OCI-LY1 (cell line): ENCODE data around the gene RALY.

Experiments
- H2AFZ ChIP-seq: fragments of 200-600 bp; sonication (generic), shearing (Covaris generic); 2 replicates; pipeline ENCODE4 v1.6.0; 2014; ENCODE audit warnings: antibody characterized with exemption, mild to moderate bottlenecking, low read length
- H3F3A ChIP-seq: fragments of 200-600 bp; sonication (generic), shearing (Covaris generic); 2 replicates; pipeline ENCODE4 v1.6.0; 2014; ENCODE audit warnings: mild to moderate bottlenecking, antibody characterized with exemption, low read length, moderate library complexity; ENCODE audit not compliant: insufficient read depth
- H3K27ac ChIP-seq: fragments of 200-600 bp; sonication (generic); 2 replicates; pipeline ENCODE4 v1.5.1; 2014; ENCODE audit warnings: low read length, mixed run types, mild to moderate bottlenecking, low read depth; ENCODE audit not compliant: poor library complexity, severe bottlenecking
- H3K27me3 ChIP-seq: fragments of 200-600 bp; sonication (generic); 2 replicates; pipeline ENCODE4 v1.6.0; 2014; ENCODE audit warnings: antibody characterized with exemption, mild to moderate bottlenecking, low read length, moderate library complexity; ENCODE audit not compliant: insufficient read depth
- H3K36me3 ChIP-seq: fragments of 200-600 bp; sonication (generic); 2 replicates; pipeline ENCODE4 v1.6.1; 2014; ENCODE audit warnings: mild to moderate bottlenecking, antibody characterized with exemption, low read length, moderate library complexity, mixed read lengths; ENCODE audit not compliant: insufficient read depth
- H3K4me1 ChIP-seq: fragments of 200-600 bp; sonication (generic); 2 replicates; pipeline ENCODE4 v1.5.1; 2014; ENCODE audit warnings: mild to moderate bottlenecking, low read length, moderate library complexity; ENCODE audit not compliant: insufficient read depth, severe bottlenecking
- H3K4me2 ChIP-seq: fragments of 200-600 bp; sonication (generic), shearing (Covaris generic); 2 replicates; pipeline ENCODE4 v1.6.1; 2014; ENCODE audit warnings: low read length
- H3K4me3 ChIP-seq: fragments of 200-600 bp; sonication (generic); 2 replicates; pipeline ENCODE4 v1.5.1; 2014; ENCODE audit warnings: low read length, low read depth, mild to moderate bottlenecking, mixed read lengths; ENCODE audit not compliant: poor library complexity, severe bottlenecking
- H3K79me2 ChIP-seq: fragments of 200-600 bp; shearing (Covaris generic); 2 replicates; pipeline ENCODE4 v1.6.1; 2016; ENCODE audit warnings: mixed run types, low read length, mixed read lengths; ENCODE audit not compliant: insufficient read depth
- H3K9ac ChIP-seq: fragments of 200-600 bp; sonication (generic), shearing (Covaris generic); 2 replicates; pipeline ENCODE4 v1.6.1; 2014; ENCODE audit warnings: mild to moderate bottlenecking, low read length, mixed read lengths
- H3K9me2 ChIP-seq: fragments of 200-600 bp; sonication (generic), shearing (Covaris generic); 2 replicates; pipeline ENCODE4 v1.6.1; 2014; ENCODE audit warnings: low read depth, mild to moderate bottlenecking, low read length, mixed read lengths
- H3K9me3 ChIP-seq: fragments of 200-600 bp; shearing (Covaris generic); 2 replicates; pipeline ENCODE4 v1.6.1; 2014; ENCODE audit warnings: low read length, mixed read lengths
- H4K20me1 ChIP-seq: fragments of 200-600 bp; sonication (generic), shearing (Covaris generic); 2 replicates; pipeline ENCODE4 v1.6.0; 2016; ENCODE audit warnings: mild to moderate bottlenecking, low read length; ENCODE audit not compliant: insufficient read depth
- CTCF ChIP-seq: fragments of 200-600 bp; sonication (generic), shearing (Covaris generic); IDR thresholded peaks from 2 replicates; pipeline ENCODE4 v1.5.1; 2017; ENCODE audit warnings: mild to moderate bottlenecking, antibody characterized with exemption, low read length, moderate library complexity, mixed read lengths
- EZH2 ChIP-seq: fragments of 200-600 bp; sonication (generic), shearing (Covaris generic); IDR thresholded peaks from 2 replicates; pipeline ENCODE4 v1.8.0; 2017; ENCODE audit warnings: borderline replicate concordance, mixed run types, mild to moderate bottlenecking, antibody characterized with exemption, low read length, moderate library complexity, mixed read lengths

RALY gene

DNA sequence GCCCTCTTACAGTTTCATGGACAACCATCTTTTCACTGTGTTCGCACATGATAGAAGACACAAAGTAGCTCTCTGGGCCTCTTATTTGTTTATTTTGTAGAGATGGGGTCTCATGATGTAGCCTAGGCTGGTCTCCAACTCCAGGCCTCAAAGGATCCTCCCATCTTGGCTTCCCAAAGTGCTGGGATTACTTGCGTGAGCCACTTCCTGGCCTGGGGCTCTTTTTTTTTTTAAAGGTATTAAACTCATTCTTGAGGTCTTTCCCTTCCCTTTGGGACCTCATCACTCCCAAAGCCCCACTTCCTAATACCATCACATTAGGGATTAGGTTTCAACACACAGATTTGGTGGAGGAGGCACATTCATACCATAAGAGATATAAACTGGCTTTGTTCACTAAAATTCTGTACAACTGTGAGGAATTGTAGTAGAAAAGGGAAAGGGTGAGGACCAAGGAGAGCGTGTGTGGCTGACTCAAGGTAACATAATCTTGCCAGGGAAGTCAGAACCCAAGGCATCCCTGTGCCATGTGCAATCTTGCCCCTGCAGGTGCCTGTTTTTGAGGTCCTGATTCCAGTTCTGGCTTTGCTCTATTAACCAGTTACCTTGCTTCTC lies 72.9 kb downstream of the RALY start:
- Histone ChIP-seq H2AFZ (no peak overlapping the region), H3K27ac (no peak overlapping the region), H3K4me3 (no peak overlapping the region), H3K9ac (no peak overlapping the region), H3K9me3 (no peaks in the 10 kb centered on the region), H3K4me2 (no peak overlapping the region), H3K36me3 (peaks cover 25% of the 10 kb centered on the region; the same call in 1 of the 2 replicates), H3K9me2 (no peaks in the 10 kb centered on the region), H3K4me1 (no peaks in the 10 kb centered on the region), H4K20me1 (no peaks in the 10 kb centered on the region), H3K27me3 (no peaks in the 10 kb centered on the region), H3F3A (no peaks in the 10 kb centered on the region), H3K79me2 (no peaks in the 10 kb centered on the region; the same call in 1 of the 2 replicates)
- no peak for TF ChIP-seq EZH2
- no peak for TF ChIP-seq CTCF

- no peaks in the 10 kb centered on the region for H3K27me3 ChIP-seq
- H2AFZ ChIP-seq, result no peak overlapping the region
- no peak for TF ChIP-seq CTCF
- no peak for TF ChIP-seq EZH2
- H3F3A ChIP-seq, result no peaks in the 10 kb centered on the region
- H3K79me2 ChIP-seq, result no peaks in the 10 kb centered on the region; the same call in 1 of the 2 replicates
- H3K9me3 ChIP-seq, result no peaks in the 10 kb centered on the region
- no peak overlapping the region for H3K9ac ChIP-seq
- no peaks in the 10 kb centered on the region for H4K20me1 ChIP-seq
- H3K4me3 ChIP-seq, result no peak overlapping the region
- H3K9me2 ChIP-seq, result no peaks in the 10 kb centered on the region
- no peaks in the 10 kb centered on the region for H3K4me1 ChIP-seq
- H3K4me2 ChIP-seq, result no peak overlapping the region
- H3K36me3 ChIP-seq, result peaks cover 34% of the 10 kb centered on the region; the same call in 1 of the 2 replicates
- no peak overlapping the region for H3K27ac ChIP-seq
These were observed 74.3 kb downstream of the RALY start for GRCh38 chr20:34068001-34068400.

DNA sequence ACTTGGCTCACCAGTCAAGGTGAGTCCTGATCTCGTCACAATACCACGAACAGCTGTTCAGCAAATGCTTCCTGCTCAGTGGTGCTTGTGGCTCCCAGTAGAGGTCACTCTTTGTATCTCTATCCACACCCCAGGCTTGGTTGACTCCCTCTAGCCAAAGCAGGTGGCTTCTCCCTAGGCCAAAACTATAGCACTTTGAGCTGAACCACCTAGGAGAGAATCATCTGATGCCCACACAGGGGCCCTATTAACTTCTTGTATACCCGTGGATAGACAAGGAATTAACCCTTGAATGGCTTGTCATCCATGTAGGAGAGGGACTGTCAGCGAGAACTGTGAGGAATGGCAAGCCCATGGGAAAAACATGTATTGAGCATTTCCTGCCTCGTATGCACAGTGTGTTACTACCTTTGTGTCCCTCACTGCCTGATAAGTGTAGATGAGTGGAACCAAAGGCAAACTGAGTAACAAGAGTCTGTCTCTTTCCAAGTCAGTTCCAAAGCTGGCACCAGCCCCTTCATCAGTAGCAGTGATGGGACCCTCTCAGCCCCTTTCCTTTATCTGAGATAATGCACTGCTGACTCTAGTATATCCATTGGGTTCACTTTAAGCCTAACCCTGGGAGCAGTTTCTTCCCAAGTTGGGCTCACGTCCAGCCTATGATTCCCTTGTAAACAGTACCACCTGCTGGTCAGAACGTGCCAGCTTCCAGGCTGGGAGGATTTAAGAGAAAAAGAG lies 75.8 kb downstream of the RALY start:
- H3K27me3 ChIP-seq, result no peaks in the 10 kb centered on the region
- no peak for TF ChIP-seq EZH2
- TF ChIP-seq CTCF, result peak; percentile 88
- no peak overlapping the region for H2AFZ ChIP-seq
- no peak overlapping the region for H3K9ac ChIP-seq
- H3K36me3 ChIP-seq, result peaks cover 38% of the 10 kb centered on the region; the same call in 1 of the 2 replicates
- H3K4me2 ChIP-seq, result no peak overlapping the region
- no peaks in the 10 kb centered on the region for H3K9me2 ChIP-seq
- no peaks in the 10 kb centered on the region for H4K20me1 ChIP-seq
- H3K4me3 ChIP-seq, result no peak overlapping the region
- no peaks in the 10 kb centered on the region for H3K4me1 ChIP-seq
- no peak overlapping the region for H3K27ac ChIP-seq
- H3K79me2 ChIP-seq, result no peaks in the 10 kb centered on the region
- no peaks in the 10 kb centered on the region for H3F3A ChIP-seq
- no peaks in the 10 kb centered on the region for H3K9me3 ChIP-seq
